Colonic mucosa (tissue), 4 donors: ENCODE measurements around the gene ARID3B. TPM values are rescaled to one million over a fixed set of nuclear protein-coding genes. Genes with fewer than 3 reads are reported as not detected.

Experiments used
- DNase-seq: peaks from one replicate; pipeline ENCODE4 v3.0.0-alpha.2; 2020
- H3K27ac ChIP-seq: fragments of 200-600 bp; one replicate; pipeline ENCODE4 v1.8.0; 2021
- H3K27me3 ChIP-seq: fragments of 200-600 bp; one replicate; pipeline ENCODE4 v1.8.0; 2021
- H3K36me3 ChIP-seq: fragments of 200-600 bp; one replicate; pipeline ENCODE4 v1.8.0; 2021
- H3K4me1 ChIP-seq: fragments of 200-600 bp; one replicate; pipeline ENCODE4 v1.8.0; 2021; ENCODE audit warnings: mild to moderate bottlenecking
- H3K4me3 ChIP-seq: fragments of 200-600 bp; one replicate; pipeline ENCODE4 v1.8.0; 2021
- H3K9ac ChIP-seq, 2 donors: one replicate each; pipeline ENCODE4 v1.7.0; 2013; ENCODE audit warnings: control low read depth in 2 of 2, low read depth in 2 of 2, low read length in 2 of 2
- H3K9me3 ChIP-seq: fragments of 200-600 bp; one replicate; pipeline ENCODE4 v1.8.0; 2021
- intact Hi-C: fragments of 100-400 bp; cut with DNase I; formaldehyde crosslinking; loops from one replicate; pipeline ENCODE4 v1.14.1; 2022
- total RNA-seq, 2 donors: library from RNA; stranded (reverse); fragmentation: NEBNext Ultra II Directional in 1 of 2; extraction: Animal tissue kit (Norgen Biotek cat#: 25700) in 1 of 2; gene quantifications; one replicate each; pipeline ENCODE4 v1.2.1, GENCODE V29; 2021
- TF ChIP-seq, protein P1 (sequence below): fragments of 200-600 bp; IDR thresholded peaks from one replicate; pipeline ENCODE4 v1.8.0; 2022; ENCODE audit warnings: antibody characterized with exemption, mild to moderate bottlenecking
- donor health status: healthy.
- donor health status: DM: no; HTN: no; CAD: no.
- donor health status: DM: no; HTN: no; CAD: no.

Gene ARID3B
- total RNA-seq, 2 donors from 2014 or later: 8.8 to 9.5 TPM

DNA sequence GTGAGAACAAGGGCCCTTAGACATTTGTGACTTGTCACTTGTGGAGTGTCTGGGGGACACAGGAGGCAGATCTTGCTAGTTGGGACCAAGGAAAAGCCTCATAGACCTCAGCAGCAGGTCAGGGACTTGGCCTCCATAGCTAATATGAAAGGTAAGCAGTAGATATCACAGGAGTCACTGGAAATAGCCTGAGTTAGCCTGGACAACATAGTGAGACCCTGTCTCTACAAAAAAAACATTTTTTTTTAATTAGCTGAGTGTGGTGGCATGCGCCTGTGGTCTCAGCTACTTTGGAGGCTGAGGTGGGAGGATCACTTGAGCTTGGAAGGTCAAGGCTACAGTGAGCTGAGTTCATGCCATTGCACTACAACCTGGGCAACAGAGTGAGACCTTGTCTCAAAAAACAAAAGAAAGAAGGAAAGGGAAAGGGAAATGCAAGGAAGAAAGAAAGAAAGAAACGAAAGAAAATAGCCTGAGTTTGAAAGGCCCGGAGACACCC is 37.5 kb downstream of the ARID3B start:
- Histone ChIP-seq H3K27ac (no peak overlapping the region), H3K36me3 (peaks cover 5% of the 10 kb centered on the region), H3K9me3 (no peaks in the 10 kb centered on the region), H3K9ac (no peak overlapping the region), H3K4me1 (no peaks in the 10 kb centered on the region), H3K4me3 (no peak overlapping the region), H3K27me3 (no peaks in the 10 kb centered on the region)
- DNase-seq: no peak
- intact Hi-C loops: no loop called here
- TF ChIP-seq, protein P1, sequence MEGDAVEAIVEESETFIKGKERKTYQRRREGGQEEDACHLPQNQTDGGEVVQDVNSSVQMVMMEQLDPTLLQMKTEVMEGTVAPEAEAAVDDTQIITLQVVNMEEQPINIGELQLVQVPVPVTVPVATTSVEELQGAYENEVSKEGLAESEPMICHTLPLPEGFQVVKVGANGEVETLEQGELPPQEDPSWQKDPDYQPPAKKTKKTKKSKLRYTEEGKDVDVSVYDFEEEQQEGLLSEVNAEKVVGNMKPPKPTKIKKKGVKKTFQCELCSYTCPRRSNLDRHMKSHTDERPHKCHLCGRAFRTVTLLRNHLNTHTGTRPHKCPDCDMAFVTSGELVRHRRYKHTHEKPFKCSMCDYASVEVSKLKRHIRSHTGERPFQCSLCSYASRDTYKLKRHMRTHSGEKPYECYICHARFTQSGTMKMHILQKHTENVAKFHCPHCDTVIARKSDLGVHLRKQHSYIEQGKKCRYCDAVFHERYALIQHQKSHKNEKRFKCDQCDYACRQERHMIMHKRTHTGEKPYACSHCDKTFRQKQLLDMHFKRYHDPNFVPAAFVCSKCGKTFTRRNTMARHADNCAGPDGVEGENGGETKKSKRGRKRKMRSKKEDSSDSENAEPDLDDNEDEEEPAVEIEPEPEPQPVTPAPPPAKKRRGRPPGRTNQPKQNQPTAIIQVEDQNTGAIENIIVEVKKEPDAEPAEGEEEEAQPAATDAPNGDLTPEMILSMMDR: no peak

- Histone ChIP-seq H3K27ac (no peak overlapping the region), H3K9me3 (no peaks in the 10 kb centered on the region), H3K4me3 (no peak overlapping the region), H3K36me3 (peaks cover 2% of the 10 kb centered on the region), H3K27me3 (no peaks in the 10 kb centered on the region), H3K4me1 (no peaks in the 10 kb centered on the region), H3K9ac (no peak overlapping the region)
- DNase-seq: no peak
- TF ChIP-seq, protein P1: no peak
- intact Hi-C loops: no loop called here
Observed at GRCh38 chr15:74579001-74579400, 38.0 kb downstream of the ARID3B start.

DNA sequence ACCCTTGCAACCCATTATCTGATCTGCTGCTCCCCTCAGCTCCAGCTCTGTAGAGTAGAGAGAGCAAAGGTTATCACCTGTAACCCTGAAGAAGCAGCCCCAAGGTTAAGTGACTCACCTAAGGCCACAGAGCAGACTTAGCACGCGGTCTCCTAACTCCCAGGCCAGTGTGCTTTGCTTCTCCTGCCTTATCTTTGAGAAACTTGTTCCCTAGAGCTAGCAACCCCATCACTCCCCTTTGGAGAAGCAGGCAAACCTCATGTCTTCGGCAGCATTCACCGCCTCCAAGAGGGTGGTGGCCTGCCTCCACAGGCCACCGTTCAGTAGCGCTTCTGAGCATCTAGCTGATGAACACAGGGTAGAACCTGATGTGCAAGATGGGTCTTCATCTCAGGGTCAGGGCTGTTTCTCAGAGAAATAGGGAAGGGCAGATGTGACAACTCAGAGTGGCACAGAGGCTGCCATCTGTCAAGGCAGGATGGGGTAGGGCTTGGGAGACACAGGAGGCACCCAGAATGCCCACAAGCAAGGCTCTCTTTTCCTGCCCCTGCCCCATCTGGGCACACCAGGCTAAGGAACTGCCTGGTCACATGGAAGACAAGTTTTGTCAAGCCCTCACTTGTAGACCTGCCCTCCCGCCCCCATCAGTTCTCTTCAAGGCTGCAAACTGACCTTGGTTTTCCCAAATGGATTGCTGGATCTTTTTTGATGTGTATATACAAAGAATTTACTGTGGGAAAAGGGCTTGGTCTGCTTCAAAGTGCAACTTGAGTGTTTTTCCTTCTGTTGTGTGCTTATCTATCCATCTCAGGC is 39.7 kb downstream of the ARID3B start:
- Histone ChIP-seq H3K9me3 (no peaks in the 10 kb centered on the region), H3K27me3 (no peaks in the 10 kb centered on the region), H3K4me3 (no peak overlapping the region), H3K36me3 (no peaks in the 10 kb centered on the region), H3K4me1 (no peaks in the 10 kb centered on the region), H3K27ac (no peak overlapping the region), H3K9ac (no peak overlapping the region)
- intact Hi-C loops: no loop called here
- no peak for DNase-seq
- TF ChIP-seq, protein P1: no peak

- Histone ChIP-seq H3K9ac (no peak overlapping the region), H3K4me3 (no peak overlapping the region), H3K4me1 (no peaks in the 10 kb centered on the region), H3K36me3 (no peaks in the 10 kb centered on the region), H3K27ac (no peak overlapping the region), H3K27me3 (no peaks in the 10 kb centered on the region), H3K9me3 (no peaks in the 10 kb centered on the region)
- no peak for DNase-seq
- TF ChIP-seq, protein P1: no peak
- intact Hi-C loops: no loop called here
Observed at GRCh38 chr15:74584204-74584603, 43.2 kb downstream of the ARID3B start.

DNA sequence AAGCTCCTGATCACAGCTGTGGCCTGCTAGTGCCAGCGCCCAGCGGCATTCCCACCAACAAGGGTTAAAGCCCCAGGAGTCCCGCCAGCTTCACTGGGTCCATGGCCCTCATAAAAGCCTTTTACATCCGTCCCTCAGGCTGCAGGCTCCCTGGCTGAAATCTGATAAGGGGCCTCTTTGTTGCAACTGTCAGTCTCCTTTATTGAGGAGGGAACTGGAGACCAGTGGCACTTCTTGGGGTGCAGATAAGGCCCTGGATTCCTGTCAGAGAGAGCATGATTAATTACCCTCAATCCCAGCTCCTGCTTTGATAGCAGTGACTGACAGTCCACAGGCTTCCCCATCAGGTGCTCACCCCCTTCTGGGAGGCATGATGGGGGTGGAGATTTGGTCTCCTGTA is 43.8 kb downstream of the ARID3B start:
- Histone ChIP-seq H3K4me1 (no peaks in the 10 kb centered on the region), H3K9me3 (no peaks in the 10 kb centered on the region), H3K9ac (no peak overlapping the region), H3K4me3 (no peak overlapping the region), H3K27me3 (no peaks in the 10 kb centered on the region), H3K36me3 (no peaks in the 10 kb centered on the region), H3K27ac (no peak overlapping the region)
- TF ChIP-seq, protein P1: no peak
- intact Hi-C loops: no loop called here
- DNase-seq: no peak
